ENCODE data around the gene DDX43. TPM values are rescaled to one million over a fixed set of nuclear protein-coding genes. Genes with fewer than 3 reads are reported as not detected.
"Not testable (repeated sequence)": the region's sequence is repeated elsewhere in the genome, so short reads cannot be mapped to it uniquely, and the experiment has no call there.

Gene DDX43
- total RNA-seq, 2 experiments from 2014 or later: 1.7 TPM

- DNase-seq: no peak
- H3K9me3 Mint-ChIP-seq: peaks cover 2% of the 10 kb centered on the region
Observed at GRCh38 chr6:73369563-73369962, 25.1 kb upstream of the DDX43 start, which contains the start of gene OOEP. TSS of gene OOEP (minus strand) at chr6:73369897. CDS start at chr6:73369792, 105 bp downstream.

GRCh38 chr6:73371984-73372383 lies 22.6 kb upstream of the DDX43 start:
- H3K9me3 Mint-ChIP-seq: peaks cover 2% of the 10 kb centered on the region
- ChIA-PET CTCF (no interaction called here), POLR2A (no interaction called here)
- DNase-seq: no peak
- H3K27me3 Mint-ChIP-seq: no peaks in the 10 kb centered on the region
- H3K36me3 Mint-ChIP-seq (ENCODE audit: low read depth): no peaks in the 10 kb centered on the region
- H3K4me3 Mint-ChIP-seq: no peak overlapping the region
- H3K27ac Mint-ChIP-seq: no peak overlapping the region
- no peaks in the 10 kb centered on the region for H3K4me1 Mint-ChIP-seq

More at GRCh38 chr6:73369563-73369962, 25.1 kb upstream of the DDX43 start, which contains the start of gene OOEP:
- ChIA-PET POLR2A (no interaction called here), CTCF (no interaction called here)
- Mint-ChIP-seq H3K4me3 (no peak within 1 kb of the TSS), H3K27me3 (no peaks in the 10 kb centered on the region), H3K4me1 (no peaks in the 10 kb centered on the region), H3K36me3 (ENCODE audit: low read depth) (no peaks in the 10 kb centered on the region), H3K27ac (no peak within 1 kb of the TSS)

GRCh38 chr6:73372516-73372915 lies 22.1 kb upstream of the DDX43 start:
- CTCF ChIA-PET: no interaction called here
- H3K4me1 Mint-ChIP-seq: no peaks in the 10 kb centered on the region
- POLR2A ChIA-PET: no interaction called here

GRCh38 chr6:73375216-73375615 lies 19.4 kb upstream of the DDX43 start:
- peaks cover 2% of the 10 kb centered on the region for H3K9me3 Mint-ChIP-seq
- H3K4me3 Mint-ChIP-seq: no peak overlapping the region
- H3K4me1 Mint-ChIP-seq: no peaks in the 10 kb centered on the region
- H3K36me3 Mint-ChIP-seq (ENCODE audit: low read depth): no peaks in the 10 kb centered on the region
- POLR2A ChIA-PET: no interaction called here
- CTCF ChIA-PET: interaction anchor here (0.6 kb wide), 1 partner anchor 19 kb away, joined by 5 read pairs; no protein-coding TSS in a partner anchor
- H3K27me3 Mint-ChIP-seq: no peaks in the 10 kb centered on the region
- no peak for DNase-seq
- no peak overlapping the region for H3K27ac Mint-ChIP-seq

More at GRCh38 chr6:73372516-73372915, 22.1 kb upstream of the DDX43 start:
- H3K4me3 Mint-ChIP-seq: no peak overlapping the region
- H3K9me3 Mint-ChIP-seq: peaks cover 2% of the 10 kb centered on the region
- no peak overlapping the region for H3K27ac Mint-ChIP-seq
- no peaks in the 10 kb centered on the region for H3K27me3 Mint-ChIP-seq
- no peaks in the 10 kb centered on the region for H3K36me3 Mint-ChIP-seq (ENCODE audit: low read depth)
- no peak for DNase-seq

GRCh38 chr6:73377225-73377624 lies 17.4 kb upstream of the DDX43 start:
- Mint-ChIP-seq H3K36me3 (ENCODE audit: low read depth) (no peaks in the 10 kb centered on the region), H3K27ac (no peak overlapping the region), H3K27me3 (no peaks in the 10 kb centered on the region), H3K4me1 (no peaks in the 10 kb centered on the region), H3K4me3 (no peak overlapping the region), H3K9me3 (peaks cover 2% of the 10 kb centered on the region)
- CTCF ChIA-PET: interaction anchor here (1.4 kb wide), 1 partner anchor 12 kb away, joined by 4 read pairs; no protein-coding TSS in a partner anchor
- POLR2A ChIA-PET: no interaction called here
- no peak for DNase-seq

DNA sequence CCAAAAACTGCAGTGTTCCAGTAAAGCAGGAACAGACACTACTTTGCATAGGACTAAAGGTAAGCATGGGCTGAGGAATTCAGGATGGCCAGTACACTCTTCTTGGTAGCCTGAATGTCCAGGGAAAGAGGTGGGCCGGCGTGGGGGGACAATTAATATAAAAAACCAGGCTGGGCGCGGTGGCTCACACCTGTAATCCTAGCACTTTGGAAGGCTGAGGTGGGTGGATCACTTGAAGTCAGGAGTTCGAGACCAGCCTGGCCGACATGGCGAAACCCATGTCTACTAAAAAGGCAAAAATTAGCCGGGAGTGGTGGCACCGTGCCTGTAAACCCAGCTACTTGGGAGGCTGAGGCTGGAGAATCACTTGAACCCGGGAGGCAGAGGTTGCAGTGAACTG lies 13.1 kb upstream of the DDX43 start:
- H3K4me3 Mint-ChIP-seq; H3K36me3 Mint-ChIP-seq (ENCODE audit: low read depth); DNase-seq; H3K4me1 Mint-ChIP-seq; H3K27me3 Mint-ChIP-seq; H3K9me3 Mint-ChIP-seq; CTCF ChIA-PET; H3K27ac Mint-ChIP-seq; POLR2A ChIA-PET: not testable (repeated sequence)

DNA sequence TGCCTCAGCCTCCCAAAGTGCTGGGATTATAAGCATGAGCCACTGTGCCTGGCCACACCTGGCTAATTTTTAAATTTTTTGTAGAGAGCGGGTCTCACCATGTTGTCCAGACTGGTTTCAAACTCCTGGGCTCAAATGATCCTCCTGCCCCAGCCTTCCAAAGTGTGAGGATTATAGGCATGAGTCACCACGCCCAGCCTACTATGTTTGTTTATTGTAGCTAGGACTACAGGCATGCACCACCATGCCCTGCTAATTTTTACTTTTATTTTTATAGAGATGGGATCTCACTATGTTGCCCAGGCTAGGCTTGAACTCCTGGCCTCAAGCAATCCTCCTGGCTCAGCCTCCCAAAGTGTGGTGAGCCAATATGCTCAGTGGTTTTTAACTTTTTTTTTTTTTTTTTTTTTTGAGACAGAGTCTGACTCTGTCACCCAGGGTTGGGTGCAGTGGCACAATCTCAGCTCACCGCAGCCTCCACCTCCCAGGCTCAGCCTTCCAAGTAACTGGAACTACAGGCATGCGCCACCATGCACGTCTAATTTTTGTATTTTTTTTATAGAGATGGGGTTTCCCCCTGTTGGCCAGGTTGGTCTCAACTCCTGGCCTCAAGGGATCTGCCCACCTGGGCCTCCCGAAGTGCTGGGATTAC lies 12.0 kb upstream of the DDX43 start:
- Mint-ChIP-seq H3K4me1 (peaks cover 3% of the 10 kb centered on the region), H3K4me3 (no peak overlapping the region), H3K9me3 (no peaks in the 10 kb centered on the region), H3K27me3 (no peaks in the 10 kb centered on the region), H3K27ac (no peak overlapping the region), H3K36me3 (ENCODE audit: low read depth) (no peaks in the 10 kb centered on the region)
- CTCF ChIA-PET: interaction anchor here (1.2 kb wide), 1 partner anchor 9 kb away, joined by 4 read pairs; no protein-coding TSS in a partner anchor
- POLR2A ChIA-PET: no interaction called here
- DNase-seq: no peak

- H3K4me1 Mint-ChIP-seq: peaks cover 40% of the 10 kb centered on the region
- DNase-seq: no peak
- ChIA-PET CTCF (interaction anchor here (0.9 to 1.0 kb wide), 3 partner anchors 36 to 266 kb away, joined by 3 read pairs; no protein-coding TSS in a partner anchor), POLR2A (no interaction called here)
- no peaks in the 10 kb centered on the region for H3K27me3 Mint-ChIP-seq
- H3K36me3 Mint-ChIP-seq (ENCODE audit: low read depth): peaks cover 3% of the 10 kb centered on the region
- no peaks in the 10 kb centered on the region for H3K9me3 Mint-ChIP-seq
- peak overlapping the region; percentile 78 for H3K4me3 Mint-ChIP-seq
- H3K27ac Mint-ChIP-seq: peak overlapping the region; percentile 86
Observed at GRCh38 chr6:73388433-73388799, 6.2 kb upstream of the DDX43 start.

GRCh38 chr6:73388800-73389512 lies 5.7 kb upstream of the DDX43 start:
- peak; percentile 71 for DNase-seq
- Mint-ChIP-seq H3K27ac (peak overlapping the region; percentile 86), H3K27me3 (no peaks in the 10 kb centered on the region), H3K9me3 (no peaks in the 10 kb centered on the region), H3K4me3 (peak overlapping the region; percentile 78), H3K36me3 (ENCODE audit: low read depth) (peaks cover 7% of the 10 kb centered on the region), H3K4me1 (peaks cover 42% of the 10 kb centered on the region)
- POLR2A ChIA-PET: interaction anchor here (0.6 to 1.0 kb wide), 2 partner anchors 23 to 124 kb away, joined by 3 read pairs; no protein-coding TSS in a partner anchor
- CTCF ChIA-PET: interaction anchor here (0.7 to 1.2 kb wide), 6 partner anchors 10 to 266 kb away, joined by 3 to 4 read pairs (median 3); partner anchors contain the start of gene CGAS

GRCh38 chr6:73389854-73390253 lies 4.8 kb upstream of the DDX43 start:
- DNase-seq: no peak
- POLR2A ChIA-PET: no interaction called here
- Mint-ChIP-seq H3K9me3 (peaks cover 1% of the 10 kb centered on the region), H3K36me3 (ENCODE audit: low read depth) (peaks cover 7% of the 10 kb centered on the region), H3K27me3 (no peaks in the 10 kb centered on the region), H3K27ac (no peak overlapping the region), H3K4me1 (peaks cover 46% of the 10 kb centered on the region), H3K4me3 (no peak overlapping the region)
- CTCF ChIA-PET: interaction anchor here (1.0 to 1.2 kb wide), 2 partner anchors 21 to 62 kb away, joined by 4 read pairs; partner anchors contain the start of gene CGAS

- Mint-ChIP-seq H3K4me1 (peaks cover 46% of the 10 kb centered on the region), H3K27me3 (no peaks in the 10 kb centered on the region), H3K27ac (peak overlapping the region; percentile 37), H3K4me3 (no peak overlapping the region), H3K9me3 (peaks cover 4% of the 10 kb centered on the region), H3K36me3 (ENCODE audit: low read depth) (peaks cover 7% of the 10 kb centered on the region)
- ChIA-PET POLR2A (no interaction called here), CTCF (interaction anchor here (0.5 to 1.3 kb wide), 3 partner anchors 9 to 85 kb away, joined by 3 to 4 read pairs (median 3); no protein-coding TSS in a partner anchor)
- no peak for DNase-seq
Observed at GRCh38 chr6:73391675-73392074, 3.0 kb upstream of the DDX43 start.

DNA sequence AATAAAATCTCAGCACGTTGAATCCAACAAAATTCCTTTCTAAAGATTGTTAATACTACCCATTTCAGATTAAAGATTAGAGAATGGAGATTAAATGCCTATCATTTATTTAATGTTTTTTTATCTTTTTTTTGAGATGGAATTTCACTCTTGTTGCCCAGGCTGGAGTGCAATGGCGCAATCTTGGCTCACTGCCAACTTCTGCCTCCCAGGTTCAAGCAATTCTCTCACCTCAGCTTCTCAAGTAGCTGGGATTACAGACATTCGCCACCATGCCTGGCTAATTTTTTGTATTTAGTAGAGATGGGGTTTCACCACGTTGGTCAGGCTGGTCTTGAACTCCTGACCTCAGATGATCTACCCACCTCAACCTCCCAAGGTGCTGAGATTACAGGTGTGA lies 2.4 kb upstream of the DDX43 start:
- POLR2A ChIA-PET; H3K36me3 Mint-ChIP-seq (ENCODE audit: low read depth); H3K4me3 Mint-ChIP-seq; DNase-seq; H3K27me3 Mint-ChIP-seq; H3K27ac Mint-ChIP-seq; H3K9me3 Mint-ChIP-seq: not testable (repeated sequence)
- peaks cover 46% of the 10 kb centered on the region for H3K4me1 Mint-ChIP-seq
- CTCF ChIA-PET: interaction anchor here (0.5 kb wide), 1 partner anchor 84 kb away, joined by 3 read pairs; no protein-coding TSS in a partner anchor

DNA sequence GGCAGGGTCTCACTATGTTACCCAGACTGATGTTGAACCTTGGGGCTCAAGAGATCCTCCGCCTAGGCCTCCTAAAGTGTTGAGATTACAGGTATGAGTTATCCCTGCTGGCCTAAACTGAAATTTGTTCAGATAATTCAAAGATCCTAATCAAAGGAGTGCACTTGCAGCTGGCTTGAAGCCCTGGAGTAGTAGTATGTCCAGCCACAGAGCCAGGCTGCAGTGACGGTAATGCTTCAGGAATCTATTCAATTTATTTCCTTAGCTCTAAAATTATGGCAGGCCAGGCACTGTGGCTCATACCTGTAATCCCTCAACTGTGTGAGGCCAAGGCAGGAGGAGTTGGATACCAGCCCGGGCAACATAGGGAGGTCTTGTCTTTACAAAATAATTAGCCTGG lies 1.4 kb upstream of the DDX43 start:
- Mint-ChIP-seq H3K27me3 (no peaks in the 10 kb centered on the region), H3K4me3 (no peak overlapping the region)

More for the DNA sequence above, 1.4 kb upstream of the DDX43 start:
- ChIA-PET POLR2A (no interaction called here), CTCF (interaction anchor here (0.6 kb wide), 1 partner anchor 931 kb away, joined by 3 read pairs; no protein-coding TSS in a partner anchor)
- DNase-seq: no peak
- H3K4me1 Mint-ChIP-seq: peaks cover 40% of the 10 kb centered on the region
- H3K9me3 Mint-ChIP-seq: peaks cover 4% of the 10 kb centered on the region
- peaks cover 7% of the 10 kb centered on the region for H3K36me3 Mint-ChIP-seq (ENCODE audit: low read depth)
- H3K27ac Mint-ChIP-seq: no peak overlapping the region
